Mesendoderm (in vitro differentiated cells): ENCODE measurements around the gene BBOF1.
A peak's percentile ranks its signal among the peaks of the same experiment; 100 is the strongest.

Source experiments
- DNase-seq: peaks from one replicate; pipeline ENCODE4 v3.0.0; 2013
- H2AK5ac ChIP-seq: 2 replicates; pipeline ENCODE4 v1.6.1; 2013; ENCODE audit warnings: low read length, inconsistent platforms
- H2BK120ac ChIP-seq: 2 replicates; pipeline ENCODE4 v1.6.1; 2013; ENCODE audit warnings: low read depth, mild to moderate bottlenecking, low read length, moderate library complexity, mixed read lengths
- H2BK15ac ChIP-seq: replicated peaks from 2 replicates; pipeline ENCODE4 v1.6.1; 2013; ENCODE audit warnings: low read depth, mild to moderate bottlenecking, moderate library complexity
- H2BK5ac ChIP-seq: 2 replicates; pipeline ENCODE4 v1.6.1; 2013; ENCODE audit warnings: low read length, inconsistent platforms
- H3K18ac ChIP-seq: 2 replicates; pipeline ENCODE4 v1.6.1; 2013; ENCODE audit warnings: mild to moderate bottlenecking, low read length, mixed read lengths
- H3K23ac ChIP-seq: one replicate; pipeline ENCODE4 v1.6.1; 2013; ENCODE audit warnings: low read length
- H3K27ac ChIP-seq: 2 replicates; pipeline ENCODE4 v1.5.1; 2013; ENCODE audit warnings: low read depth, mild to moderate bottlenecking, inconsistent platforms, low read length, moderate library complexity
- H3K27me3 ChIP-seq: 2 replicates; pipeline ENCODE4 v1.6.1; 2013; ENCODE audit warnings: low read length, control low read depth, mild to moderate bottlenecking, inconsistent platforms; ENCODE audit not compliant: insufficient read depth, poor library complexity
- H3K36me3 ChIP-seq: 2 replicates; pipeline ENCODE4 v1.6.1; 2013; ENCODE audit warnings: low read length, inconsistent platforms; ENCODE audit not compliant: control insufficient read depth, insufficient read depth
- H3K4ac ChIP-seq: one replicate; pipeline ENCODE4 v1.6.1; 2013; ENCODE audit warnings: low read depth, mild to moderate bottlenecking, low read length, moderate library complexity
- H3K4me1 ChIP-seq: 2 replicates; pipeline ENCODE4 v1.6.1; 2013; ENCODE audit warnings: low read depth, low read length, inconsistent platforms; ENCODE audit not compliant: control insufficient read depth
- H3K4me2 ChIP-seq: 2 replicates; pipeline ENCODE4 v1.6.1; 2013; ENCODE audit warnings: low read length
- H3K4me3 ChIP-seq: 2 replicates; pipeline ENCODE4 v1.5.1; 2013; ENCODE audit warnings: mild to moderate bottlenecking, low read length
- H3K56ac ChIP-seq: one replicate; pipeline ENCODE4 v1.6.1; 2013; ENCODE audit warnings: low read length
- H3K79me1 ChIP-seq: 2 replicates; pipeline ENCODE4 v1.6.1; 2013; ENCODE audit warnings: low read length, inconsistent platforms
- H3K79me2 ChIP-seq: 2 replicates; pipeline ENCODE4 v1.6.1; 2013; ENCODE audit warnings: mild to moderate bottlenecking, low read length; ENCODE audit not compliant: control insufficient read depth, insufficient read depth
- H3K9ac ChIP-seq: 2 replicates; pipeline ENCODE4 v1.6.1; 2013; ENCODE audit warnings: low read length, inconsistent platforms
- H4K5ac ChIP-seq: one replicate; pipeline ENCODE4 v1.6.1; 2013; ENCODE audit warnings: low read length
- H4K8ac ChIP-seq: one replicate; pipeline ENCODE4 v1.6.1; 2013; ENCODE audit warnings: low read depth, mild to moderate bottlenecking, control low read depth, low read length, moderate library complexity
- WGBS: extraction: QIAGEN DNeasy Blood & Tissue Kit; methylation state at CpG from one replicate; pipeline ENCODE4 v1.1.7; 2013; ENCODE audit warnings: low lambda C conversion rate, missing lambda C conversion rate; ENCODE audit not compliant: insufficient coverage; ENCODE audit errors: extremely low coverage; 5-methylcytosine and 5-hydroxymethylcytosine counted together

The BBOF1 gene

GRCh38 chr14:74080820-74081460 is 61.8 kb downstream of the BBOF1 start:
- Histone ChIP-seq H3K79me2 (peaks cover 3% of the 10 kb centered on the region), H3K23ac (peak overlapping the region; percentile 66), H3K4me2 (no peak overlapping the region), H2BK15ac (no peak overlapping the region), H3K27me3 (no peaks in the 10 kb centered on the region), H2BK5ac (no peak overlapping the region), H3K4me1 (peaks cover 5% of the 10 kb centered on the region), H4K5ac (no peak overlapping the region), H3K36me3 (no peaks in the 10 kb centered on the region), H3K4ac (no peak overlapping the region), H3K79me1 (no peaks in the 10 kb centered on the region), H2BK120ac (no peak overlapping the region), H3K4me3 (no peak overlapping the region), H2AK5ac (no peak overlapping the region), H3K56ac (no peak overlapping the region), H3K18ac (no peak overlapping the region), H4K8ac (no peak overlapping the region), H3K9ac (no peak overlapping the region), H3K27ac (no peak overlapping the region)
- WGBS: no CpG with 5 or more reads among the region's 4 CpGs
- no peak for DNase-seq

GRCh38 chr14:74081491-74081890 is 62.3 kb downstream of the BBOF1 start:
- Histone ChIP-seq H3K27ac (no peak overlapping the region), H4K8ac (no peak overlapping the region), H3K79me2 (peaks cover 3% of the 10 kb centered on the region), H3K4me3 (no peak overlapping the region), H3K56ac (no peak overlapping the region), H2AK5ac (no peak overlapping the region), H2BK5ac (no peak overlapping the region), H4K5ac (no peak overlapping the region), H3K79me1 (no peaks in the 10 kb centered on the region), H3K4me2 (no peak overlapping the region), H3K36me3 (no peaks in the 10 kb centered on the region), H3K23ac (no peak overlapping the region), H3K4ac (no peak overlapping the region), H2BK15ac (no peak overlapping the region), H3K9ac (no peak overlapping the region), H3K27me3 (no peaks in the 10 kb centered on the region), H2BK120ac (no peak overlapping the region), H3K18ac (no peak overlapping the region), H3K4me1 (peaks cover 5% of the 10 kb centered on the region)
- DNase-seq: no peak
- no CpG with 5 or more reads among the region's 3 CpGs for WGBS

GRCh38 chr14:74083161-74083560 is 64.0 kb downstream of the BBOF1 start:
- no peak overlapping the region for H3K27ac ChIP-seq
- peak overlapping the region; percentile 92 for H3K4me2 ChIP-seq
- H2BK15ac ChIP-seq: no peak overlapping the region
- H3K56ac ChIP-seq: peak overlapping the region; percentile 94
- no peak overlapping the region for H3K18ac ChIP-seq
- H3K4ac ChIP-seq: no peak overlapping the region
- no peaks in the 10 kb centered on the region for H3K27me3 ChIP-seq
- H2BK120ac ChIP-seq: no peak overlapping the region
- no peaks in the 10 kb centered on the region for H3K36me3 ChIP-seq
- H4K5ac ChIP-seq: no peak overlapping the region
- H2BK5ac ChIP-seq: no peak overlapping the region
- peaks cover 5% of the 10 kb centered on the region for H3K4me1 ChIP-seq
- no peak overlapping the region for H2AK5ac ChIP-seq
- H3K79me1 ChIP-seq: no peaks in the 10 kb centered on the region
- H3K9ac ChIP-seq: peak overlapping the region; percentile 80
- DNase-seq: peak; percentile 28
- no peak overlapping the region for H4K8ac ChIP-seq
- H3K79me2 ChIP-seq: peaks cover 3% of the 10 kb centered on the region
- no peak overlapping the region for H3K23ac ChIP-seq
- WGBS: no CpG with 5 or more reads among the region's 3 CpGs
- H3K4me3 ChIP-seq: no peak overlapping the region

GRCh38 chr14:74083784-74084276 is 64.7 kb downstream of the BBOF1 start:
- H3K4ac ChIP-seq: no peak overlapping the region
- no peak overlapping the region for H4K8ac ChIP-seq
- H3K4me3 ChIP-seq: peak overlapping the region; percentile 79
- no peak overlapping the region for H2BK15ac ChIP-seq
- peak overlapping the region; percentile 94 for H3K56ac ChIP-seq
- peaks cover 3% of the 10 kb centered on the region for H3K79me2 ChIP-seq
- peak overlapping the region; percentile 92 for H3K4me2 ChIP-seq
- H2AK5ac ChIP-seq: no peak overlapping the region
- peaks cover 5% of the 10 kb centered on the region for H3K4me1 ChIP-seq
- H3K27me3 ChIP-seq: no peaks in the 10 kb centered on the region
- H3K79me1 ChIP-seq: no peaks in the 10 kb centered on the region
- H3K27ac ChIP-seq: peak overlapping the region; percentile 1
- no peak for DNase-seq
- no peak overlapping the region for H2BK120ac ChIP-seq
- H3K18ac ChIP-seq: no peak overlapping the region
- no peaks in the 10 kb centered on the region for H3K36me3 ChIP-seq
- H3K9ac ChIP-seq: peak overlapping the region; percentile 80
- no CpG with 5 or more reads among the region's 15 CpGs for WGBS
- no peak overlapping the region for H3K23ac ChIP-seq
- no peak overlapping the region for H4K5ac ChIP-seq
- no peak overlapping the region for H2BK5ac ChIP-seq

- Histone ChIP-seq H2BK15ac (no peak within 1 kb of the TSS), H3K79me1 (no peaks in the 10 kb centered on the region), H3K36me3 (no peaks in the 10 kb centered on the region), H3K27ac (peak within 1 kb of the TSS; percentile 1), H3K4me2 (peak within 1 kb of the TSS; percentile 92), H3K23ac (no peak within 1 kb of the TSS), H3K27me3 (no peaks in the 10 kb centered on the region), H4K5ac (no peak within 1 kb of the TSS), H3K18ac (peak within 1 kb of the TSS; percentile 34), H4K8ac (no peak within 1 kb of the TSS), H2BK5ac (no peak within 1 kb of the TSS), H2BK120ac (no peak within 1 kb of the TSS), H3K4me1 (peaks cover 5% of the 10 kb centered on the region), H3K79me2 (peaks cover 3% of the 10 kb centered on the region), H3K9ac (peak within 1 kb of the TSS; percentile 82), H3K4ac (no peak within 1 kb of the TSS), H2AK5ac (no peak within 1 kb of the TSS), H3K56ac (peak within 1 kb of the TSS; percentile 94), H3K4me3 (peak within 1 kb of the TSS; percentile 82)
- WGBS: no CpG with 5 or more reads among the region's 46 CpGs
- DNase-seq: peak; percentile 100
These were observed 65.3 kb downstream of the BBOF1 start, which contains the start of the genes ALDH6A1 and LIN52 for GRCh38 chr14:74084277-74085046. Gene ALDH6A1 (minus strand): TSS chr14:74084453. CDS start chr14:74084394, 59 bp downstream. Gene LIN52 (plus strand): TSS chr14:74084956. CDS start chr14:74084975, 19 bp downstream.
